WTC11 (cell line): ENCODE results near the gene ARF6.

ENCODE experiments used
- ATF2 ChIP-seq: sonication (generic); formaldehyde crosslinking; IDR thresholded peaks from 2 replicates; pipeline ENCODE4 v1.8.1; 2022; ENCODE audit warnings: low read depth, missing genetic modification reagents, borderline replicate concordance
- ATF3 ChIP-seq: sonication (generic); formaldehyde crosslinking; conservative IDR thresholded peaks from 2 replicates; pipeline ENCODE4 v1.8.1; 2022; ENCODE audit warnings: mild to moderate bottlenecking, missing genetic modification reagents
- CBFB ChIP-seq: sonication (generic); formaldehyde crosslinking; IDR thresholded peaks from 2 replicates; pipeline ENCODE4 v1.8.1; 2022; ENCODE audit warnings: mild to moderate bottlenecking, low read depth, missing genetic modification reagents
- CTCF ChIP-seq: fragments of 200-600 bp; IDR thresholded peaks from 2 replicates; pipeline ENCODE4 v1.8.0; 2022; ENCODE audit warnings: antibody characterized with exemption
- IRF2 ChIP-seq: sonication (generic); formaldehyde crosslinking; IDR thresholded peaks from 2 replicates; pipeline ENCODE4 v1.8.0; 2022; ENCODE audit warnings: low read depth, missing genetic modification reagents, borderline replicate concordance
- MAX ChIP-seq: sonication (generic); formaldehyde crosslinking; IDR thresholded peaks from 2 replicates; pipeline ENCODE4 v1.8.0; 2022; ENCODE audit warnings: mild to moderate bottlenecking, missing genetic modification reagents
- NR2C2 ChIP-seq: sonication (generic); formaldehyde crosslinking; IDR thresholded peaks from 2 replicates; pipeline ENCODE4 v1.8.0; 2022; ENCODE audit warnings: mild to moderate bottlenecking, missing genetic modification reagents
- PRDM15 ChIP-seq: sonication (generic); formaldehyde crosslinking; IDR thresholded peaks from 2 replicates; pipeline ENCODE4 v1.8.0; 2022; ENCODE audit warnings: missing genetic modification reagents
- SMAD3 ChIP-seq: sonication (generic); formaldehyde crosslinking; IDR thresholded peaks from 2 replicates; pipeline ENCODE4 v1.8.0; 2022; ENCODE audit warnings: missing genetic modification reagents, mild to moderate bottlenecking, borderline replicate concordance
- SP1 ChIP-seq: sonication (generic); formaldehyde crosslinking; conservative IDR thresholded peaks from 2 replicates; pipeline ENCODE4 v1.8.1; 2022; ENCODE audit warnings: missing genetic modification reagents
- ZNF263 ChIP-seq: sonication (generic); formaldehyde crosslinking; IDR thresholded peaks from 2 replicates; pipeline ENCODE4 v1.8.1; 2022; ENCODE audit warnings: low read depth, mild to moderate bottlenecking, moderate library complexity, missing genetic modification reagents

- TF ChIP-seq CBFB (CRISPR knock-in tag) (no peak), SP1 (CRISPR knock-in tag) (no peak), CTCF (no peak), ZNF263 (no peak), MAX (CRISPR knock-in tag) (no peak), ATF2 (CRISPR knock-in tag) (no peak), ATF3 (CRISPR knock-in tag) (no peak), NR2C2 (CRISPR knock-in tag) (no peak), IRF2 (no peak), PRDM15 (CRISPR knock-in tag) (no peak), SMAD3 (CRISPR knock-in tag) (no peak)
These were observed 40.8 kb downstream of the ARF6 start for GRCh38 chr14:49933704-49934103.
